SK-N-MC (cell line): Measurements from ENCODE around the gene BMP10.

ENCODE experiments used
- EZH2 ChIP-seq: fragments of 200-600 bp; sonication (generic); IDR thresholded peaks from one replicate; pipeline ENCODE4 v1.6.1; 2017; ENCODE audit warnings: antibody characterized with exemption
- POLR2AphosphoS5 ChIP-seq: IDR thresholded peaks from 2 replicates; pipeline ENCODE4 v1.6.1; 2012; ENCODE audit warnings: mild to moderate bottlenecking, low read depth, low read length, borderline replicate concordance

GRCh38 chr2:68827666-68828065 lies 43.5 kb downstream of the BMP10 start:
- TF ChIP-seq POLR2AphosphoS5 (no peak), EZH2 (no peak)
